Glutamatergic neuron (in vitro differentiated cells): Measurements from ENCODE around the gene OR6K6. TPM values are rescaled to one million over a fixed set of nuclear protein-coding genes. Genes with fewer than 3 reads are reported as not detected.

Experiments used
- DNase-seq: peaks from one replicate; pipeline ENCODE4 v3.0.0; 2022
- H3K27ac Mint-ChIP-seq: one replicate; pipeline ENCODE4 v1.8.0; 2020; ENCODE audit warnings: mild to moderate bottlenecking, mixed read lengths, inconsistent platforms; ENCODE audit not compliant: unreplicated experiment
- H3K27me3 Mint-ChIP-seq: one replicate; pipeline ENCODE4 v1.8.0; 2020; ENCODE audit warnings: mild to moderate bottlenecking, moderate library complexity, mixed read lengths, inconsistent platforms; ENCODE audit not compliant: unreplicated experiment
- H3K36me3 Mint-ChIP-seq: one replicate; pipeline ENCODE4 v1.8.0; 2020; ENCODE audit warnings: mild to moderate bottlenecking, mixed read lengths, inconsistent platforms; ENCODE audit not compliant: unreplicated experiment
- H3K4me1 Mint-ChIP-seq: one replicate; pipeline ENCODE4 v1.8.0; 2020; ENCODE audit warnings: mild to moderate bottlenecking, low read depth, mixed read lengths, inconsistent platforms; ENCODE audit not compliant: unreplicated experiment
- H3K4me3 Mint-ChIP-seq: one replicate; pipeline ENCODE4 v1.8.0; 2020; ENCODE audit warnings: mild to moderate bottlenecking, mixed read lengths, inconsistent platforms; ENCODE audit not compliant: unreplicated experiment
- H3K9me3 Mint-ChIP-seq: one replicate; pipeline ENCODE4 v1.8.0; 2020; ENCODE audit warnings: mild to moderate bottlenecking, moderate library complexity, mixed read lengths, inconsistent platforms; ENCODE audit not compliant: unreplicated experiment
- CTCF ChIP-seq: fragments of 200-600 bp; sonication (generic); IDR thresholded peaks from one replicate; pipeline ENCODE4 v1.5.0; 2021; ENCODE audit not compliant: partially characterized antibody, unreplicated experiment
- total RNA-seq: library from RNA; stranded (reverse); fragmentation: NEBNext Ultra II Directional; extraction: Animal tissue kit (Norgen Biotek cat#: 25700); gene quantifications from one replicate; pipeline ENCODE4 v1.2.1, GENCODE V29; 2021; ENCODE audit not compliant: unreplicated experiment

The OR6K6 gene
- total RNA-seq, 1 donor from 2014 or later = not detected

- Mint-ChIP-seq H3K4me1 (no peaks in the 10 kb centered on the region), H3K4me3 (no peak within 1 kb of the TSS), H3K36me3 (no peaks in the 10 kb centered on the region), H3K9me3 (peaks cover 1% of the 10 kb centered on the region), H3K27me3 (no peaks in the 10 kb centered on the region), H3K27ac (no peak within 1 kb of the TSS)
- no peak for DNase-seq
- no peak for TF ChIP-seq CTCF
Observed at GRCh38 chr1:158771950-158772866, 17.7 kb downstream of the OR6K6 start, which contains the start of gene OR6N1. OR6N1 (minus strand) TSS chr1:158772195; CDS start chr1:158766682, 5,513 bp downstream.

DNA sequence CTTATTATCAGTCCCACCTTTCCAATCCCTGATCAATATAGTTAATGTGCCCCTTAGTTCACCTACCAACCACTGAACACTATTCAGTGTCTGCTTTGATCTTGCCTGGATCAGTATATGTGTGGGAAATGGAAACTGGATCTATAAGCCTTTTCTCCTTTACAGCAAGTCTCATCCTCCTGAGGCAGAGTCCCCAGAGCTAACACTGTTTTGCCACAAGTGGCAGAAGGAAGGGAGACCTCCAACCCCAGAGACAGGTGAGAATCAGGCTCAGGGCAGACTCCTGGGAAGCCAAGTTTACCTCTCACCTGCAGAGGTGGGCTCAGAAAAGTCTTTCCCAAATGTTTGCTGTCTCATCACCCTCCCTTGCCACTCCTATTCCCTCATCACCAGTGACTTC is 26.6 kb downstream of the OR6K6 start, which contains the start of gene OR6N2:
TSS of gene OR6N2 (minus strand) at position 101 of the 400 bp plus-strand sequence. CDS start 3,569 bp downstream, outside the sequence.
- no peak for TF ChIP-seq CTCF
- H3K4me3 Mint-ChIP-seq = no peak within 1 kb of the TSS
- H3K27me3 Mint-ChIP-seq = no peaks in the 10 kb centered on the region
- DNase-seq = no peak
- H3K36me3 Mint-ChIP-seq = no peaks in the 10 kb centered on the region
- peaks cover 1% of the 10 kb centered on the region for H3K9me3 Mint-ChIP-seq
- H3K4me1 Mint-ChIP-seq = no peaks in the 10 kb centered on the region
- no peak within 1 kb of the TSS for H3K27ac Mint-ChIP-seq

DNA sequence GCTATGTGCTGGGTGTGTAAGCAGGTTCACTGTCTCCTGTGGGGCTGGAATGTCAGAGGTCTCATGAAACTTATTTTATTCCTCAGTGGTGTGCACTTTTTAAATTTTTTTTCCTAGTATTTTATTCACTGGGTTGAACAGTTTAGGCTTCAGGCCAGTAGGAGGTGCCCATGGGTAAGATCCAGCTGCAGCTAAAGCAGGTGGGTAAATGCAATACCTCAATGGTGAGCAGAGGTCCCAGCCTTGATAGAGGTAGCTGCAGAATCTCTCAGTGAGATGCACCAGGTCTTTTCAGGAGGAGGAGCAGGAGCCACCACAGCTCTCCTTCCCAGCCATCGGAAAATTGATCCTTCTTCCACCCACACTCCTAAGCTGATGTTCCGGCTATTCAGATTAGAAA is 39.1 kb downstream of the OR6K6 start:
- no peaks in the 10 kb centered on the region for H3K4me1 Mint-ChIP-seq
- H3K36me3 Mint-ChIP-seq = no peaks in the 10 kb centered on the region
- no peak overlapping the region for H3K27ac Mint-ChIP-seq
- DNase-seq = no peak
- H3K4me3 Mint-ChIP-seq = no peak overlapping the region
- TF ChIP-seq CTCF = no peak
- H3K27me3 Mint-ChIP-seq = peaks cover 2% of the 10 kb centered on the region
- H3K9me3 Mint-ChIP-seq = peaks cover 3% of the 10 kb centered on the region

DNA sequence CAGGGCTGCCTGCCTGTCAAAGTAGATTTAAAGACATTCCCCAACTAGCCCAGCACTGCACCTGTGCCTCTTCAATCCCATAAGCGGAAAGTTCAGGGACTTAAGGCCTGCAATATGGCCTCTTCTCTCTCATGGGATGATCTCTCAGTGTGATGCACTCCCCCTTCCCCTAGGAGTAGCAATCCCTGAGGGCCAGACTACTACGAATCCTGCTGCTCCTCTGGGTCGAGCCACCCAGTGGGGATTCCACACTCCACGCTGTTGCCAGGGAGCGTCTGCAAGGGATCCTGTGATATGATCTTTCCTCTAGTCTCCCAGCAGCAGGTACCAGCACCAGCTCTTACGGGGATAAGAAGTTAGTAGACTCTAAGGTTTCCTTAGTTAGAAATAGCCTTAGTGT is 39.7 kb downstream of the OR6K6 start:
- no peak for TF ChIP-seq CTCF
- no peak for DNase-seq
- no peak overlapping the region for H3K4me3 Mint-ChIP-seq
- no peak overlapping the region for H3K27ac Mint-ChIP-seq
- H3K4me1 Mint-ChIP-seq = no peaks in the 10 kb centered on the region
- H3K27me3 Mint-ChIP-seq = peaks cover 2% of the 10 kb centered on the region
- H3K9me3 Mint-ChIP-seq = peaks cover 3% of the 10 kb centered on the region
- no peaks in the 10 kb centered on the region for H3K36me3 Mint-ChIP-seq

GRCh38 chr1:158798531-158798930 is 44.0 kb downstream of the OR6K6 start:
- Mint-ChIP-seq H3K4me1 (peaks cover 4% of the 10 kb centered on the region), H3K27me3 (peaks cover 4% of the 10 kb centered on the region), H3K4me3 (no peak overlapping the region), H3K9me3 (peaks cover 3% of the 10 kb centered on the region), H3K36me3 (no peaks in the 10 kb centered on the region), H3K27ac (no peak overlapping the region)
- no peak for DNase-seq
- peak; percentile 55 for TF ChIP-seq CTCF
